GM12892 (cell line): ENCODE data around the gene CACNA1C.
"Not testable (repeated sequence)": the region's sequence is repeated elsewhere in the genome, so short reads cannot be mapped to it uniquely, and the experiment has no call there.

Experiments used
- DNase-seq: peaks from one replicate; pipeline ENCODE4 v3.0.0; 2011; ENCODE audit not compliant: insufficient read length
- FAIRE-seq: peaks from 2 replicates; lab custom pipeline; 2011; peaks lifted over from hg19 to GRCh38; lab: Jason Lieb, UNC
- POLR2A ChIP-seq: IDR thresholded peaks from 2 replicates; pipeline ENCODE4 v1.6.1; 2011; ENCODE audit warnings: low read depth, low read length, control low read depth
- POLR2AphosphoS5 ChIP-seq: IDR thresholded peaks from 2 replicates; pipeline ENCODE4 v1.6.1; 2011; ENCODE audit warnings: low read depth, low read length, control low read depth
- TAF1 ChIP-seq: IDR thresholded peaks from 2 replicates; pipeline ENCODE4 v1.6.1; 2011; ENCODE audit warnings: low read depth, mild to moderate bottlenecking, control low read depth, low read length, borderline replicate concordance

Gene CACNA1C

GRCh38 chr12:2679068-2679815, 626.5 kb downstream of the CACNA1C start:
- no peak for FAIRE-seq
- no peak for DNase-seq
- TF ChIP-seq POLR2AphosphoS5 (no peak), TAF1 (no peak), POLR2A (no peak)

GRCh38 chr12:2679816-2680675, 627.3 kb downstream of the CACNA1C start:
- no peak for FAIRE-seq
- TF ChIP-seq POLR2A (no peak), TAF1 (no peak), POLR2AphosphoS5 (no peak)
- DNase-seq, result no peak

GRCh38 chr12:2680676-2681039, 627.9 kb downstream of the CACNA1C start:
- DNase-seq, result no peak
- no peak for TF ChIP-seq POLR2AphosphoS5
- no peak for TF ChIP-seq TAF1
- TF ChIP-seq POLR2A, result no peak
- no peak for FAIRE-seq

GRCh38 chr12:2681450-2682205, 628.8 kb downstream of the CACNA1C start:
- TF ChIP-seq TAF1 (no peak), POLR2AphosphoS5 (no peak), POLR2A (no peak)
- no peak for FAIRE-seq
- no peak for DNase-seq

- no peak for FAIRE-seq
- DNase-seq, result no peak
- no peak for TF ChIP-seq POLR2AphosphoS5
- no peak for TF ChIP-seq TAF1
- no peak for TF ChIP-seq POLR2A
These were observed 629.8 kb downstream of the CACNA1C start for GRCh38 chr12:2682296-2683251.

GRCh38 chr12:2683283-2684025, 630.7 kb downstream of the CACNA1C start:
- TF ChIP-seq POLR2AphosphoS5 (no peak), POLR2A (no peak), TAF1 (no peak)
- FAIRE-seq (no peak), DNase-seq (no peak)

- not testable (repeated sequence) for DNase-seq, FAIRE-seq
These were observed 631.2 kb downstream of the CACNA1C start for GRCh38 chr12:2684026-2684325.

- not testable (repeated sequence) for DNase-seq, FAIRE-seq
These were observed 633.0 kb downstream of the CACNA1C start for GRCh38 chr12:2685620-2686279.

- FAIRE-seq (no peak), DNase-seq (no peak)
- TF ChIP-seq POLR2AphosphoS5 (no peak), POLR2A (no peak), TAF1 (no peak)
These were observed 633.5 kb downstream of the CACNA1C start for GRCh38 chr12:2686280-2686646.

- FAIRE-seq (no peak), DNase-seq (no peak)
- TF ChIP-seq TAF1 (no peak), POLR2AphosphoS5 (no peak), POLR2A (no peak)
These were observed 634.3 kb downstream of the CACNA1C start for GRCh38 chr12:2687058-2687457.
